Transverse colon (tissue), 4 donors: Measurements from ENCODE around the gene RNU6-9. TPM values are rescaled to one million over a fixed set of nuclear protein-coding genes. Genes with fewer than 3 reads are reported as not detected.

ENCODE experiments used
- DNase-seq: peaks from one replicate; pipeline ENCODE4 v3.0.0-alpha.2; 2019
- H3K27ac ChIP-seq, 4 donors: fragments of 200-600 bp; sonication (generic); 2 replicates each; pipeline ENCODE4 v1.5.1; 2016 to 2018; ENCODE audit warnings: inconsistent platforms in 4 of 4
- H3K27me3 ChIP-seq: fragments of 200-600 bp; sonication (generic); 2 replicates; pipeline ENCODE4 v1.5.1; 2017; ENCODE audit warnings: inconsistent platforms
- H3K36me3 ChIP-seq, 4 donors: fragments of 200-600 bp; sonication (generic); 2 replicates each; pipeline ENCODE4 v1.5.1; 2017 to 2019; ENCODE audit warnings: inconsistent platforms in 4 of 4
- H3K4me1 ChIP-seq, 4 donors: fragments of 200-600 bp; sonication (generic); 2 replicates each; pipeline ENCODE4 v1.5.1; 2017 to 2020; ENCODE audit warnings: inconsistent platforms in 4 of 4
- H3K4me3 ChIP-seq, 4 donors: fragments of 200-600 bp; sonication (generic); 1 replicate in 1 of 4; 2 replicates in 3 of 4; pipeline versions ENCODE4 v1.5.1 to v1.6.1; 2017 to 2019; ENCODE audit warnings: inconsistent platforms in 4 of 4
- H3K9me3 ChIP-seq, 2 donors: fragments of 200-600 bp; sonication (generic); 2 replicates each; pipeline ENCODE4 v1.5.1; 2017 to 2019; ENCODE audit warnings: inconsistent platforms in 2 of 2
- CTCF ChIP-seq, 5 experiments: fragments of 200-600 bp in 3 of 5; fragments of 450-650 bp in 2 of 5; sonication (generic) in 3 of 5; IDR thresholded peaks; 1 replicate in 2 of 5; 2 replicates in 3 of 5; pipeline ENCODE4 v1.5.1; 2016 to 2017; ENCODE audit warnings: antibody characterized with exemption in 5 of 5, inconsistent platforms in 3 of 5, mild to moderate bottlenecking in 2 of 5, moderate library complexity in 1 of 5
- EP300 ChIP-seq: sonication (generic); formaldehyde crosslinking; IDR thresholded peaks from one replicate; pipeline ENCODE4 v1.6.1; 2017; ENCODE audit warnings: antibody characterized with exemption, low read depth
- POLR2A ChIP-seq: fragments of 450-650 bp; IDR thresholded peaks from one replicate; pipeline ENCODE4 v1.6.1; 2016; ENCODE audit warnings: antibody characterized with exemption, mild to moderate bottlenecking, moderate library complexity
- POLR2AphosphoS5 ChIP-seq, 3 donors: sonication (generic); formaldehyde crosslinking; IDR thresholded peaks; one replicate each; pipeline ENCODE4 v1.6.1; 2016; ENCODE audit warnings: antibody characterized with exemption in 3 of 3
- WGBS, 2 donors: methylation state at CpG; one replicate each; pipeline ENCODE4 v1.1.5; 2018; ENCODE audit warnings: low coverage in 1 of 2; 5-methylcytosine and 5-hydroxymethylcytosine counted together
- in situ Hi-C, 4 donors: fragments of 200-750 bp; cut with MboI; loops; one replicate each; pipeline versions ENCODE4 v1.15.0 to v1.15.1; 2017; ENCODE audit warnings: low sequenced_read_pairs in 3 of 4, low pct_ligation_motif_present in 1 of 4, low pct_unique_long_range_greater_than_20kb in 1 of 4
- intact Hi-C: fragments of 100-400 bp; cut with DNase I; formaldehyde crosslinking; loops from one replicate; pipeline ENCODE4 v1.15.1; 2023; ENCODE audit warnings: low total_unique reads
- total RNA-seq, 4 donors: library from RNA; depleted of rRNA; stranded (reverse); fragments of >200 nt; gene quantifications; one replicate each; pipeline ENCODE4 v1.1.0, GENCODE V29; 2016

Gene RNU6-9
- total RNA-seq, 4 donors from 2014 or later, result not detected

GRCh38 chr19:927780-928401, 34.6 kb downstream of the RNU6-9 start:
- no peak for DNase-seq
- TF ChIP-seq CTCF (IDR thresholded peaks at IDR 0.05), result no peak
- TF ChIP-seq POLR2A, result no peak
- TF ChIP-seq EP300, result no peak
- TF ChIP-seq POLR2AphosphoS5 (IDR thresholded peaks at IDR 0.05), result no peak
- Histone ChIP-seq H3K9me3 (no peaks in the 10 kb centered on the region), H3K4me1 (peaks cover 8 to 37% (median 26%) of the 10 kb centered on the region in 4 donors), H3K36me3 (no peaks in the 10 kb centered on the region), H3K27ac (peak overlapping the region; percentile 89 to 92 (median 91)), H3K27me3 (no peaks in the 10 kb centered on the region), H3K4me3 (peak overlapping the region in 2 of 4 donors; percentile 86 to 91)
- 70% methylated on average over 12 of the region's 12 CpGs; no CpG with 5 or more reads in 1 of the 2 donors for WGBS, 2 donors
- intact Hi-C loops (loop anchor here (10.0 kb wide), 1 partner anchor 177 kb away; the partner anchor contains the start of gene GPX4), in situ Hi-C loops (loop anchor here in 3 of 4 donors (10.0 kb wide), 3 partner anchors 57 to 163 kb away; partner anchors contain the start of genes CFD (in 1 of the 3), ELANE (in 1 of the 3) and WDR18 (in 1 of the 3))

- H3K27ac ChIP-seq, result peak overlapping the region in 3 of 4 donors; percentile 22 to 92 (median 90)
- 88% methylated on average over 12 of the region's 18 CpGs; no CpG with 5 or more reads in 1 of the 2 donors for whole genome bisulfite sequencing, 2 donors
- H3K4me3 ChIP-seq, result no peak overlapping the region
- intact Hi-C loops, result loop anchor here (10.0 kb wide), 1 partner anchor 176 kb away; the partner anchor contains the start of gene GPX4
- no peaks in the 10 kb centered on the region for H3K36me3 ChIP-seq
- DNase-seq, result no peak
- H3K27me3 ChIP-seq, result no peaks in the 10 kb centered on the region
- no peaks in the 10 kb centered on the region for H3K9me3 ChIP-seq
- no peak for TF ChIP-seq EP300
- TF ChIP-seq CTCF (IDR thresholded peaks at IDR 0.05), result no peak
- TF ChIP-seq POLR2AphosphoS5 (IDR thresholded peaks at IDR 0.05), result no peak
- no peak for TF ChIP-seq POLR2A
- in situ Hi-C loops, result loop anchor here in 3 of 4 donors (10.0 kb wide), 3 partner anchors 56 to 164 kb away; partner anchors contain the start of genes CFD (in 1 of the 3), ELANE (in 1 of the 3) and WDR18 (in 1 of the 3)
- H3K4me1 ChIP-seq, result peaks cover 15 to 44% (median 32%) of the 10 kb centered on the region in 4 donors
These were observed 35.4 kb downstream of the RNU6-9 start for GRCh38 chr19:928471-929202.

GRCh38 chr19:929203-929890, 36.1 kb downstream of the RNU6-9 start:
- no peak overlapping the region for H3K4me3 ChIP-seq
- no peaks in the 10 kb centered on the region for H3K36me3 ChIP-seq
- DNase-seq, result no peak
- H3K27me3 ChIP-seq, result no peaks in the 10 kb centered on the region
- intact Hi-C loops (loop anchor here (10.0 kb wide), 1 partner anchor 175 kb away; the partner anchor contains the start of gene GPX4), in situ Hi-C loops (loop anchor here in 3 of 4 donors (10.0 kb wide), 3 partner anchors 55 to 165 kb away; partner anchors contain the start of genes CFD (in 1 of the 3), ELANE (in 1 of the 3) and WDR18 (in 1 of the 3))
- TF ChIP-seq POLR2A (no peak), EP300 (no peak), CTCF (IDR thresholded peaks at IDR 0.05) (no peak), POLR2AphosphoS5 (IDR thresholded peaks at IDR 0.05) (no peak)
- H3K4me1 ChIP-seq, result peaks cover 21 to 48% (median 37%) of the 10 kb centered on the region in 4 donors
- 96% methylated on average over 38 of the region's 51 CpGs; no CpG with 5 or more reads in 1 of the 2 donors for WGBS, 2 donors
- H3K9me3 ChIP-seq, result no peaks in the 10 kb centered on the region
- peak overlapping the region in 1 of 4 donors; percentile 90 for H3K27ac ChIP-seq
